K562 (cell line): ENCODE measurements around the gene SHB. TPM values are rescaled to one million over a fixed set of nuclear protein-coding genes. Genes with fewer than 3 reads are reported as not detected.

Source experiments
- ATF1 ChIP-seq, 2 experiments: fragments of 450-650 bp in 1 of 2; IDR thresholded peaks; 2 replicates each; pipeline ENCODE4 v1.6.1; 2016; ENCODE audit warnings: missing compliant biosample characterization in 1 of 2, missing genetic modification characterization in 1 of 2
- EP300 ChIP-seq: IDR thresholded peaks from 2 replicates; pipeline ENCODE4 v1.6.1; 2012; ENCODE audit warnings: low read length, improper control_type of control experiment
- FOXP1 ChIP-seq: sonication (generic); formaldehyde crosslinking; IDR thresholded peaks from 2 replicates; pipeline ENCODE4 v1.8.0; 2022; ENCODE audit warnings: mild to moderate bottlenecking, missing genetic modification reagents
- SIN3A ChIP-seq, 2 experiments: fragments of 150-350 bp in 1 of 2; IDR thresholded peaks; 2 replicates each; pipeline ENCODE4 v1.6.1; 2011 to 2016; ENCODE audit warnings: borderline replicate concordance in 2 of 2, low read depth in 2 of 2, low read length in 2 of 2, mild to moderate bottlenecking in 2 of 2, moderate library complexity in 2 of 2; ENCODE audit not compliant: control insufficient read depth in 1 of 2
- SRSF7 ChIP-seq: fragments of 200-400 bp; formaldehyde crosslinking; optimal IDR thresholded peaks from 2 replicates; pipeline ENCODE3; 2017; ENCODE audit warnings: mild to moderate bottlenecking, low read depth, low read length
- XRCC3 ChIP-seq: fragments of 450-650 bp; IDR thresholded peaks from 2 replicates; pipeline ENCODE4 v1.6.1; 2017; ENCODE audit warnings: mild to moderate bottlenecking, moderate library complexity
- ZC3H8 ChIP-seq: fragments of 450-650 bp; IDR thresholded peaks from 2 replicates; pipeline ENCODE4 v1.6.1; 2017
- ZFP36 ChIP-seq: fragments of 150-350 bp; IDR thresholded peaks from 2 replicates; pipeline ENCODE4 v1.6.1; 2018; ENCODE audit warnings: low read length, low read depth; ENCODE audit not compliant: partially characterized antibody
- ZFPM2 ChIP-seq: fragments of 250-450 bp; sonication (Bioruptor Pico); IDR thresholded peaks from 2 replicates; pipeline ENCODE4 v1.5.1; 2022; ENCODE audit warnings: mild to moderate bottlenecking
- polyA plus RNA-seq, 8 experiments: library from polyadenylated mRNA; depleted of rRNA in 4 of 8; stranded (reverse) in 5 of 8; unstranded in 3 of 8; fragments of >200 nt; fragmentation: Nextera tagmentation in 2 of 8; fragmentation: Illumina TruSeq in 1 of 8; extraction: Ambion mirVana in 2 of 8; extraction: Trizol in 1 of 8; gene quantifications; 2 replicates each; pipeline versions ENCODE4 v1.2.1 to v1.2.3, GENCODE V29; 2011 to 2014; ENCODE audit warnings: inconsistent platforms in 1 of 8, missing spikeins in 1 of 8
- total RNA-seq, 7 experiments: library from RNA; depleted of rRNA in 6 of 7; stranded (reverse); fragments of >200 nt in 6 of 7; fragmentation: Illumina TruSeq in 2 of 7; extraction: Trizol in 2 of 7; gene quantifications; 2 replicates each; pipeline versions ENCODE4 v1.2.1 to v1.2.3, GENCODE V29; 2011 to 2021; ENCODE audit warnings: low replicate concordance in 1 of 7
- TF ChIP-seq, protein P1 (sequence below): sonication (generic); formaldehyde crosslinking; IDR thresholded peaks from 2 replicates; pipeline ENCODE4 v1.8.0; 2022; ENCODE audit warnings: mild to moderate bottlenecking, missing genetic modification reagents
- TF ChIP-seq, protein P2 (sequence below), 3 experiments: fragments of 200-800 bp in 1 of 3; sonication (Bioruptor generic) in 1 of 3; sonication (generic) in 1 of 3; formaldehyde crosslinking in 1 of 3; IDR thresholded peaks; 2 replicates each; pipeline versions ENCODE4 v1.6.1 to v1.8.0; 2016 to 2022; ENCODE audit warnings: mild to moderate bottlenecking in 2 of 3, missing compliant biosample characterization in 2 of 3, missing genetic modification characterization in 2 of 3, missing genetic modification reagents in 1 of 3
- TF ChIP-seq, protein P3 (sequence below): sonication (generic); formaldehyde crosslinking; IDR thresholded peaks from 2 replicates; pipeline ENCODE4 v1.4.0; 2020; ENCODE audit warnings: mild to moderate bottlenecking, missing genetic modification reagents
- TF ChIP-seq, protein P4 (sequence below): fragments of 450-650 bp; IDR thresholded peaks from 2 replicates; pipeline ENCODE4 v1.6.1; 2016; ENCODE audit warnings: low read depth

SHB gene
- total and polyA plus RNA-seq, 9 of the 15 experiments (the other 6 are each of a cell fraction or from before 2014, with no cell fraction given), result 0.78 to 16.0 (median 5.3) TPM

DNA sequence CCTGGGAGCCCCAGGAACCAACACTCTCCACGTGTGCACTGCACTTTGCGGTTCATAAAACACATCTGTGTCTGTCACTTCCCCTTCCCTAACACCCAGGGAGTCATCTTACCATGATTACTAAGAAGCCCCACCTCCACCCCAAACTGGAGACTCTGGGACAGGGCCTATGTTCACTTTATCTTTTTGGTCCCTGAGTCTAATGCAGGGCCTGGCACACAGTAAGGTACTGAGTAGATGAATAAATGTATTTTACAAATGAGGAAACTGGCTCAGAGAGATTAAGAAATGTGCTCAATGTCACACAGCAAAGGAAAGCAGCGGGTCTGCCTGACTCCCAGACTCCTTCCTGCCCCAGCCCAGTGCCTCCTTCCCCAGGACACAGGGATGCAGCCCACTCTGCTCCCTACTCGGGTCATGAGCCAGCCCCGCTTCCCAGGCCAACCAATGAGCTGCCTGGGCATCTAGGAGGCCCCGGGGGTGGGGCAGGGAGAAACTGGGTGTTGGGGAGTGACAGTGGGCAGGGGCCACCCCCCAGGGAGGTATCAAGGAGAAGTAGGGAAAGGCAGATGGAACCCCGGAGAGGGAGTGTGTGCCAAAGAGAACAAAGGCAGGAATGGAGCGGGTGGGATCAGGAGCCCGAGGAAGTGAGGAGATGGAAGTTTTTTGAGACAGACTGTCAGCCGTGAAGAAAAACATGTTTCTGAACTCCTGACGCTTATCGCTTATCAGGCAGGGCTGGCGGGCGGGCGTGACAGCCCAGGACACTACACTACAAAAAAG is 30.5 kb downstream of the SHB start (continued):
- no peak for TF ChIP-seq ZC3H8
- TF ChIP-seq, protein P1, sequence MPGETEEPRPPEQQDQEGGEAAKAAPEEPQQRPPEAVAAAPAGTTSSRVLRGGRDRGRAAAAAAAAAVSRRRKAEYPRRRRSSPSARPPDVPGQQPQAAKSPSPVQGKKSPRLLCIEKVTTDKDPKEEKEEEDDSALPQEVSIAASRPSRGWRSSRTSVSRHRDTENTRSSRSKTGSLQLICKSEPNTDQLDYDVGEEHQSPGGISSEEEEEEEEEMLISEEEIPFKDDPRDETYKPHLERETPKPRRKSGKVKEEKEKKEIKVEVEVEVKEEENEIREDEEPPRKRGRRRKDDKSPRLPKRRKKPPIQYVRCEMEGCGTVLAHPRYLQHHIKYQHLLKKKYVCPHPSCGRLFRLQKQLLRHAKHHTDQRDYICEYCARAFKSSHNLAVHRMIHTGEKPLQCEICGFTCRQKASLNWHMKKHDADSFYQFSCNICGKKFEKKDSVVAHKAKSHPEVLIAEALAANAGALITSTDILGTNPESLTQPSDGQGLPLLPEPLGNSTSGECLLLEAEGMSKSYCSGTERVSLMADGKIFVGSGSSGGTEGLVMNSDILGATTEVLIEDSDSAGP (CRISPR knock-in tag), result no peak
- TF ChIP-seq SIN3A (IDR thresholded peaks at IDR 0.05; ENCODE audit: borderline replicate concordance in 2 of 2, control insufficient read depth in 1 of 2, low read depth in 2 of 2, low read length in 2 of 2), result peak; percentile 19 to 59; a peak in 2 of 4 replicates
- TF ChIP-seq SRSF7, result no peak
- no peak for TF ChIP-seq ZFPM2 (CRISPR knock-in tag)
- TF ChIP-seq, protein P2, sequence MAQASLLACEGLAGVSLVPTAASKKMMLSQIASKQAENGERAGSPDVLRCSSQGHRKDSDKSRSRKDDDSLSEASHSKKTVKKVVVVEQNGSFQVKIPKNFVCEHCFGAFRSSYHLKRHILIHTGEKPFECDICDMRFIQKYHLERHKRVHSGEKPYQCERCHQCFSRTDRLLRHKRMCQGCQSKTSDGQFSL (CRISPR knock-in tag; IDR thresholded peaks at IDR 0.05), result no peak
- TF ChIP-seq, protein P2 (tag; IDR thresholded peaks at IDR 0.05), result no peak
- TF ChIP-seq XRCC3, result no peak
- TF ChIP-seq, protein P3, sequence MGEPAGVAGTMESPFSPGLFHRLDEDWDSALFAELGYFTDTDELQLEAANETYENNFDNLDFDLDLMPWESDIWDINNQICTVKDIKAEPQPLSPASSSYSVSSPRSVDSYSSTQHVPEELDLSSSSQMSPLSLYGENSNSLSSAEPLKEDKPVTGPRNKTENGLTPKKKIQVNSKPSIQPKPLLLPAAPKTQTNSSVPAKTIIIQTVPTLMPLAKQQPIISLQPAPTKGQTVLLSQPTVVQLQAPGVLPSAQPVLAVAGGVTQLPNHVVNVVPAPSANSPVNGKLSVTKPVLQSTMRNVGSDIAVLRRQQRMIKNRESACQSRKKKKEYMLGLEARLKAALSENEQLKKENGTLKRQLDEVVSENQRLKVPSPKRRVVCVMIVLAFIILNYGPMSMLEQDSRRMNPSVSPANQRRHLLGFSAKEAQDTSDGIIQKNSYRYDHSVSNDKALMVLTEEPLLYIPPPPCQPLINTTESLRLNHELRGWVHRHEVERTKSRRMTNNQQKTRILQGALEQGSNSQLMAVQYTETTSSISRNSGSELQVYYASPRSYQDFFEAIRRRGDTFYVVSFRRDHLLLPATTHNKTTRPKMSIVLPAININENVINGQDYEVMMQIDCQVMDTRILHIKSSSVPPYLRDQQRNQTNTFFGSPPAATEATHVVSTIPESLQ (CRISPR knock-in tag), result no peak
- no peak for TF ChIP-seq FOXP1 (CRISPR knock-in tag)
- TF ChIP-seq ZFP36, result peak; percentile 84
- TF ChIP-seq, protein P4, sequence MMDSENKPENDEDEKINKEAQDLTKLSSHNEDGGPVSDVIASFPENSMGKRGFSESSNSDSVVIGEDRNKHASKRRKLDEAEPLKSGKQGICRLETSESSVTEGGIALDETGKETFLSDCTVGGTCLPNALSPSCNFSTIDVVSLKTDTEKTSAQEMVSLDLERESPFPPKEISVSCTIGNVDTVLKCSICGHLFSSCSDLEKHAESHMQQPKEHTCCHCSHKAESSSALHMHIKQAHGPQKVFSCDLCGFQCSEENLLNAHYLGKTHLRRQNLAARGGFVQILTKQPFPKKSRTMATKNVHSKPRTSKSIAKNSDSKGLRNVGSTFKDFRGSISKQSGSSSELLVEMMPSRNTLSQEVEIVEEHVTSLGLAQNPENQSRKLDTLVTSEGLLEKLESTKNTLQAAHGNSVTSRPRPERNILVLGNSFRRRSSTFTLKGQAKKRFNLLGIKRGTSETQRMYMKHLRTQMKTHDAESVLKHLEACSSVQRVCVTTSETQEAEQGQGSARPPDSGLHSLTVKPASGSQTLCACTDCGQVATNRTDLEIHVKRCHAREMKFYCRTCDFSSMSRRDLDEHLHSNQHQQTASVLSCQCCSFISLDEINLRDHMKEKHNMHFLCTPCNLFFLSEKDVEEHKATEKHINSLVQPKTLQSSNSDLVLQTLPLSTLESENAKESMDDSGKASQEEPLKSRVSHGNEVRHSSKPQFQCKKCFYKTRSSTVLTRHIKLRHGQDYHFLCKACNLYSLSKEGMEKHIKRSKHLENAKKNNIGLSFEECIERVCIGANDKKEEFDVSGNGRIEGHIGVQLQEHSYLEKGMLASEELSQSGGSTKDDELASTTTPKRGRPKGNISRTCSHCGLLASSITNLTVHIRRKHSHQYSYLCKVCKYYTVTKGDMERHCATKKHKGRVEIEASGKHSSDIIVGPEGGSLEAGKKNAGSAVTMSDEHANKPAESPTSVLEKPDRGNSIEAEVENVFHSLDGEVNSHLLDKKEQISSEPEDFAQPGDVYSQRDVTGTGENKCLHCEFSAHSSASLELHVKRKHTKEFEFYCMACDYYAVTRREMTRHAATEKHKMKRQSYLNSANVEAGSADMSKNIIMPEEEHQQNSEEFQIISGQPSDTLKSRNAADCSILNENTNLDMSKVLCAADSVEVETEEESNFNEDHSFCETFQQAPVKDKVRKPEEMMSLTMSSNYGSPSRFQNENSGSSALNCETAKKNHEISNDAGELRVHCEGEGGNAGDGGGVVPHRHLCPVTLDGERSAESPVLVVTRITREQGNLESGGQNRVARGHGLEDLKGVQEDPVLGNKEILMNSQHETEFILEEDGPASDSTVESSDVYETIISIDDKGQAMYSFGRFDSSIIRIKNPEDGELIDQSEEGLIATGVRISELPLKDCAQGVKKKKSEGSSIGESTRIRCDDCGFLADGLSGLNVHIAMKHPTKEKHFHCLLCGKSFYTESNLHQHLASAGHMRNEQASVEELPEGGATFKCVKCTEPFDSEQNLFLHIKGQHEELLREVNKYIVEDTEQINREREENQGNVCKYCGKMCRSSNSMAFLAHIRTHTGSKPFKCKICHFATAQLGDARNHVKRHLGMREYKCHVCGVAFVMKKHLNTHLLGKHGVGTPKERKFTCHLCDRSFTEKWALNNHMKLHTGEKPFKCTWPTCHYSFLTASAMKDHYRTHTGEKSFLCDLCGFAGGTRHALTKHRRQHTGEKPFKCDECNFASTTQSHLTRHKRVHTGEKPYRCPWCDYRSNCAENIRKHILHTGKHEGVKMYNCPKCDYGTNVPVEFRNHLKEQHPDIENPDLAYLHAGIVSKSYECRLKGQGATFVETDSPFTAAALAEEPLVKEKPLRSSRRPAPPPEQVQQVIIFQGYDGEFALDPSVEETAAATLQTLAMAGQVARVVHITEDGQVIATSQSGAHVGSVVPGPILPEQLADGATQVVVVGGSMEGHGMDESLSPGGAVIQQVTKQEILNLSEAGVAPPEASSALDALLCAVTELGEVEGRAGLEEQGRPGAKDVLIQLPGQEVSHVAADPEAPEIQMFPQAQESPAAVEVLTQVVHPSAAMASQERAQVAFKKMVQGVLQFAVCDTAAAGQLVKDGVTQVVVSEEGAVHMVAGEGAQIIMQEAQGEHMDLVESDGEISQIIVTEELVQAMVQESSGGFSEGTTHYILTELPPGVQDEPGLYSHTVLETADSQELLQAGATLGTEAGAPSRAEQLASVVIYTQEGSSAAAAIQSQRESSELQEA, result no peak
- no peak for TF ChIP-seq EP300
- no peak for TF ChIP-seq ATF1 (CRISPR knock-in tag; IDR thresholded peaks at IDR 0.05)
- TF ChIP-seq ATF1 (tag; IDR thresholded peaks at IDR 0.05), result 0 out of 2 replicates have a peak, but pooled peaks have one; percentile 27
